Kidney (tissue), 14 donors: ENCODE data around the gene C1QC. TPM values are rescaled to one million over a fixed set of nuclear protein-coding genes. Genes with fewer than 3 reads are reported as not detected.

Experiments used
- DNase-seq, 5 donors: peaks; one replicate each; pipeline ENCODE4 v3.0.0-alpha.2; 2013 to 2020
- FAIRE-seq: peaks from 2 replicates; lab custom pipeline; 2012; peaks lifted over from hg19 to GRCh38; lab: Jason Lieb, UNC
- H3K27ac ChIP-seq, 2 donors: one replicate each; pipeline ENCODE4 v1.7.0; 2013; ENCODE audit warnings: low read depth in 2 of 2, low read length in 2 of 2, inconsistent platforms in 1 of 2
- H3K27me3 ChIP-seq: one replicate; pipeline ENCODE4 v1.7.1; 2013; ENCODE audit warnings: low read length, inconsistent platforms; ENCODE audit not compliant: control insufficient read depth, insufficient read depth
- H3K36me3 ChIP-seq, 3 donors: one replicate each; pipeline versions ENCODE4 v1.7.0 to v1.7.1; 2013; ENCODE audit warnings: low read length in 3 of 3, control low read depth in 1 of 3, inconsistent platforms in 1 of 3; ENCODE audit not compliant: insufficient read depth in 3 of 3, control insufficient read depth in 2 of 3
- H3K4me1 ChIP-seq, 3 donors: one replicate each; pipeline versions ENCODE4 v1.7.0 to v1.7.1; 2013; ENCODE audit warnings: low read length in 3 of 3, inconsistent platforms in 1 of 3, low read depth in 1 of 3; ENCODE audit not compliant: control insufficient read depth in 2 of 3, insufficient read depth in 2 of 3
- H3K4me3 ChIP-seq, 3 donors: one replicate each; pipeline versions ENCODE4 v1.7.0 to v1.8.1; 2013; ENCODE audit warnings: low read length in 3 of 3, control low read depth in 1 of 3, inconsistent platforms in 1 of 3
- H3K9ac ChIP-seq, 3 donors: one replicate each; pipeline versions ENCODE4 v1.7.0 to v1.7.1; 2013; ENCODE audit warnings: low read length in 3 of 3, control low read depth in 1 of 3, inconsistent platforms in 1 of 3
- H3K9me3 ChIP-seq, 3 donors: one replicate each; pipeline versions ENCODE4 v1.7.0 to v1.7.1; 2013; ENCODE audit warnings: low read length in 3 of 3, control low read depth in 1 of 3, inconsistent platforms in 1 of 3; ENCODE audit not compliant: control insufficient read depth in 2 of 3, insufficient read depth in 1 of 3
- CTCF ChIP-seq: IDR thresholded peaks from 3 replicates; pipeline ENCODE4 v1.5.1; 2012; ENCODE audit warnings: mild to moderate bottlenecking, moderate library complexity, borderline replicate concordance; ENCODE audit not compliant: insufficient read depth; ENCODE audit errors: extremely low read depth
- intact Hi-C: fragments of 100-400 bp; cut with DNase I; formaldehyde crosslinking; loops from one replicate; pipeline ENCODE4 v1.11.1; 2022
- polyA plus RNA-seq: library from polyadenylated mRNA; stranded (reverse); fragments of 350-450 nt; fragmentation: Illumina TruSeq; extraction: RNeasy Lipid Tissue Mini Kit (QIAGEN cat#74804); gene quantifications from one replicate; pipeline ENCODE4 v1.2.3, GENCODE V29; 2014; ENCODE audit warnings: low read depth, low replicate concordance; ENCODE audit not compliant: insufficient read depth
- total RNA-seq: library from RNA; stranded (reverse); fragmentation: NEBNext Ultra II Directional; extraction: Animal tissue kit (Norgen Biotek cat#: 25700); gene quantifications from one replicate; pipeline ENCODE4 v1.2.1, GENCODE V29; 2021
- donor health status: control.
- donor health status: control.
- donor health status: control.
- donor health status: control.
- donor health status: control.
- donor health status: DM: yes; HTN: yes; CAD: no.
- donor health status: Normal renal cell carcinoma (clear cell type).

Gene C1QC
- total and polyA plus RNA-seq, 2 donors from 2014 or later = 57.4 to 287 TPM

- no peak for DNase-seq
- intact Hi-C loops = no loop called here
- Histone ChIP-seq H3K9me3 (no peaks in the 10 kb centered on the region), H3K27ac (no peak overlapping the region), H3K4me3 (no peak overlapping the region), H3K36me3 (no peaks in the 10 kb centered on the region), H3K27me3 (no peaks in the 10 kb centered on the region), H3K9ac (no peak overlapping the region), H3K4me1 (peaks cover 0 to 3% (median 0%) of the 10 kb centered on the region in 3 donors)
- no peak for FAIRE-seq
- no peak for TF ChIP-seq CTCF
These were observed 2.5 kb downstream of the C1QC start for GRCh38 chr1:22645931-22646330.

- Histone ChIP-seq H3K27ac (no peak overlapping the region), H3K4me3 (no peak overlapping the region), H3K27me3 (no peaks in the 10 kb centered on the region), H3K36me3 (no peaks in the 10 kb centered on the region), H3K4me1 (peaks cover 0 to 3% (median 0%) of the 10 kb centered on the region in 3 donors), H3K9ac (no peak overlapping the region), H3K9me3 (no peaks in the 10 kb centered on the region)
- no peak for TF ChIP-seq CTCF
- FAIRE-seq (no peak), DNase-seq (no peak)
- intact Hi-C loops = no loop called here
These were observed 3.0 kb downstream of the C1QC start for GRCh38 chr1:22646384-22646783.

GRCh38 chr1:22650089-22650693 is 6.8 kb downstream of the C1QC start:
- no peak overlapping the region for H3K27ac ChIP-seq
- intact Hi-C loops = no loop called here
- FAIRE-seq = no peak

More at GRCh38 chr1:22650089-22650693, 6.8 kb downstream of the C1QC start:
- Histone ChIP-seq H3K27me3 (peaks cover 3% of the 10 kb centered on the region), H3K4me1 (no peaks in the 10 kb centered on the region), H3K4me3 (no peak overlapping the region), H3K36me3 (no peaks in the 10 kb centered on the region), H3K9ac (no peak overlapping the region), H3K9me3 (no peaks in the 10 kb centered on the region)
- no peak for DNase-seq
- no peak for TF ChIP-seq CTCF
